Uterus (tissue), 4 donors: ENCODE results near the gene PDGFRB. TPM values are rescaled to one million over a fixed set of nuclear protein-coding genes. Genes with fewer than 3 reads are reported as not detected.

Source experiments
- DNase-seq, 2 donors: peaks; one replicate each; pipeline ENCODE4 v3.0.0-alpha.2; 2019 to 2020
- H3K27ac ChIP-seq, 2 donors: fragments of 200-600 bp; sonication (generic); 1 replicate in 1 of 2; 2 replicates in 1 of 2; pipeline ENCODE4 v1.5.1; 2016 to 2018
- H3K27me3 ChIP-seq, 2 donors: fragments of 200-600 bp; sonication (generic); one replicate each; pipeline ENCODE4 v1.5.1; 2018 to 2019; ENCODE audit warnings: control low read depth in 1 of 2
- H3K36me3 ChIP-seq, 2 donors: fragments of 200-600 bp; sonication (generic); one replicate each; pipeline ENCODE4 v1.5.1; 2019; ENCODE audit warnings: control low read depth in 1 of 2
- H3K4me1 ChIP-seq, 2 donors: fragments of 200-600 bp; sonication (generic); one replicate each; pipeline ENCODE4 v1.5.1; 2018 to 2019; ENCODE audit warnings: control low read depth in 1 of 2
- H3K4me3 ChIP-seq, 2 donors: fragments of 200-600 bp; sonication (generic); 1 replicate in 1 of 2; 2 replicates in 1 of 2; pipeline ENCODE4 v1.5.1; 2018 to 2019; ENCODE audit warnings: mild to moderate bottlenecking in 1 of 2
- H3K9me3 ChIP-seq, 2 donors: fragments of 200-600 bp; sonication (generic); one replicate each; pipeline ENCODE4 v1.5.1; 2019; ENCODE audit warnings: control low read depth in 1 of 2
- CTCF ChIP-seq, 4 experiments: fragments of 200-600 bp in 2 of 4; fragments of 450-650 bp in 2 of 4; sonication (generic) in 2 of 4; IDR thresholded peaks; one replicate each; pipeline ENCODE4 v1.5.1; 2016 to 2019; ENCODE audit warnings: antibody characterized with exemption in 4 of 4, mild to moderate bottlenecking in 2 of 4, moderate library complexity in 1 of 4
- POLR2A ChIP-seq, 2 donors: fragments of 450-650 bp; IDR thresholded peaks; one replicate each; pipeline ENCODE4 v1.6.1; 2016; ENCODE audit warnings: antibody characterized with exemption in 2 of 2, mild to moderate bottlenecking in 1 of 2, moderate library complexity in 1 of 2
- intact Hi-C: fragments of 100-400 bp; cut with DNase I; formaldehyde crosslinking; loops from one replicate; pipeline ENCODE4 v1.15.1; 2023; ENCODE audit warnings: low total_unique reads
- total RNA-seq, 4 donors: library from RNA; depleted of rRNA in 3 of 4; stranded (reverse); fragments of >200 nt in 3 of 4; gene quantifications; one replicate each; pipeline versions ENCODE4 v1.1.0 to v1.2.4, GENCODE V29; 2014 to 2023
- donor health status: DM: yes; HTN: yes; CAD: no.

PDGFRB gene
- total RNA-seq, 4 donors from 2014 or later: 60.2 to 378 (median 235) TPM

DNA sequence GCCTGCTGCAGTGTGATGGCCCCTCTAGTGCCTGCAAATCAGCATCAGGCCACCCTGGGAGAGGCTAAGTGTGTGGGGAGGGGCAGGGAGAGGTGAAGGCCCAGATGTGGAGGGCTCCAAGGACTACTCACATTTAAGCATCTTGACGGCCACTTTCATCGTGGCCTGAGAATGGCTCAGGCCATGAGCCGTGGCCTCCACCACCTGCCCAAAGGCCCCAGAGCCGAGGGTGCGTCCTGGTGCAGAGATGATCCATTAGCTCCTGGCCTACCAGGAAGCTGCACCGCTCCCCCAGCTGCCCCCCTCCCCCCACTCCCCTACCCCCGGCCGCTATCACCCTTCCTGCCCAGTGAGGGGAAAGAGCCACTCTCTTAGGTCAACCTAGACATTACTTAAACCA lies 31.0 kb downstream of the PDGFRB start:
- no peak for DNase-seq

GRCh38 chr5:150124111-150124557 lies 31.5 kb downstream of the PDGFRB start:
- Histone ChIP-seq H3K36me3 (no peaks in the 10 kb centered on the region), H3K27ac (no peak overlapping the region), H3K9me3 (no peaks in the 10 kb centered on the region), H3K4me3 (no peak overlapping the region), H3K27me3 (no peaks in the 10 kb centered on the region), H3K4me1 (no peaks in the 10 kb centered on the region)
- intact Hi-C loops: no loop called here
- peak in 1 of 2 donors; percentile 15 for DNase-seq
- TF ChIP-seq CTCF (IDR thresholded peaks at IDR 0.05) (no peak), POLR2A (IDR thresholded peaks at IDR 0.05) (no peak)

More for the DNA sequence above, 31.0 kb downstream of the PDGFRB start:
- Histone ChIP-seq H3K27ac (no peak overlapping the region), H3K4me3 (no peak overlapping the region), H3K36me3 (no peaks in the 10 kb centered on the region), H3K4me1 (peaks cover 0 to 3% of the 10 kb centered on the region in 2 donors), H3K27me3 (no peaks in the 10 kb centered on the region), H3K9me3 (no peaks in the 10 kb centered on the region)
- no peak for TF ChIP-seq CTCF (IDR thresholded peaks at IDR 0.05)
- intact Hi-C loops: no loop called here

GRCh38 chr5:150123542-150123941 lies 32.1 kb downstream of the PDGFRB start:
- Histone ChIP-seq H3K27me3 (no peaks in the 10 kb centered on the region), H3K4me3 (no peak overlapping the region), H3K9me3 (no peaks in the 10 kb centered on the region), H3K4me1 (no peaks in the 10 kb centered on the region), H3K27ac (no peak overlapping the region), H3K36me3 (no peaks in the 10 kb centered on the region)
- DNase-seq: no peak
- intact Hi-C loops: no loop called here
- no peak for TF ChIP-seq CTCF (IDR thresholded peaks at IDR 0.05)
- TF ChIP-seq POLR2A (IDR thresholded peaks at IDR 0.05): no peak

- H3K9me3 ChIP-seq: no peaks in the 10 kb centered on the region
- no peak overlapping the region for H3K4me3 ChIP-seq
- no peaks in the 10 kb centered on the region for H3K4me1 ChIP-seq
- DNase-seq: peak; percentile 4 to 15
- TF ChIP-seq POLR2A (IDR thresholded peaks at IDR 0.05): no peak
- TF ChIP-seq CTCF (IDR thresholded peaks at IDR 0.05): no peak
- intact Hi-C loops: no loop called here
- H3K27ac ChIP-seq: no peak overlapping the region
- H3K27me3 ChIP-seq: no peaks in the 10 kb centered on the region
- no peaks in the 10 kb centered on the region for H3K36me3 ChIP-seq
These were observed 32.8 kb downstream of the PDGFRB start for GRCh38 chr5:150122536-150123481.

DNA sequence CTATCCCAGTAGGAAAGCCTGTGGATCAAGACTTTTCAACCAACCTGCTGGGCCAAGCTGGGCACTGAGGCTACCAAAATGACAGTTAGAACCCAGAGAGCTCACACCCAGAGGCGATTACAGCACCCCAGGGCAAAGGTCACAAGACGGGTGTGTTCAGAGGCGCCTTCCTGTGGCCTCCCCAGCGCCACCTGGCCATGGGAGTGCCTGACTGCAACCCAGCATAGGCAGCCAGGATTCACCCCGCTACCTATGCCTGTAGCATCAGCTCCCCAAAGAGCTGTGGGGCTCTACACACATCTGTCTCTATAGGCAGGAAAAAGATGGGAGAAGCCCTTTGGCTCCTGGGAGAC lies 33.5 kb downstream of the PDGFRB start:
- Histone ChIP-seq H3K4me1 (no peaks in the 10 kb centered on the region), H3K9me3 (no peaks in the 10 kb centered on the region), H3K27me3 (no peaks in the 10 kb centered on the region), H3K36me3 (no peaks in the 10 kb centered on the region), H3K4me3 (no peak overlapping the region), H3K27ac (no peak overlapping the region)
- intact Hi-C loops: no loop called here
- TF ChIP-seq POLR2A (IDR thresholded peaks at IDR 0.05): no peak
- no peak for TF ChIP-seq CTCF (IDR thresholded peaks at IDR 0.05)
- peak; percentile 15 to 20 for DNase-seq
